HepG2 (cell line): ENCODE data around the gene SKIC2. TPM values are rescaled to one million over a fixed set of nuclear protein-coding genes. Genes with fewer than 3 reads are reported as not detected.

Experiments used
- ARID5B ChIP-seq: IDR thresholded peaks from 2 replicates; pipeline ENCODE4 v1.4.0; 2020; ENCODE audit warnings: mild to moderate bottlenecking, missing genetic modification reagents
- BATF2 ChIP-seq: sonication (generic); formaldehyde crosslinking; IDR thresholded peaks from 2 replicates; pipeline ENCODE4 v1.8.0; 2022; ENCODE audit warnings: mild to moderate bottlenecking, missing genetic modification reagents, moderate library complexity
- ELF3 ChIP-seq: IDR thresholded peaks from 2 replicates; pipeline ENCODE4 v1.6.1; 2016; ENCODE audit warnings: missing genetic modification reagents, missing compliant biosample characterization
- FOXK1 ChIP-seq: sonication (generic); formaldehyde crosslinking; IDR thresholded peaks from 2 replicates; pipeline ENCODE4 v1.4.0; 2020; ENCODE audit warnings: low read depth, missing genetic modification reagents, borderline replicate concordance
- GATA4 ChIP-seq: sonication (generic); IDR thresholded peaks from 2 replicates; pipeline ENCODE4 v1.6.1; 2016; ENCODE audit warnings: antibody characterized with exemption, low read depth, borderline replicate concordance
- HINFP ChIP-seq: sonication (generic); formaldehyde crosslinking; IDR thresholded peaks from 2 replicates; pipeline ENCODE4 v1.4.0; 2020; ENCODE audit warnings: low read depth, mild to moderate bottlenecking, missing genetic modification reagents
- HIVEP1 ChIP-seq: sonication (generic); formaldehyde crosslinking; IDR thresholded peaks from 2 replicates; pipeline ENCODE4 v1.4.0; 2020; ENCODE audit warnings: mild to moderate bottlenecking, missing genetic modification reagents
- PTBP1 ChIP-seq: fragments of 200-400 bp; formaldehyde crosslinking; IDR thresholded peaks from 2 replicates; pipeline ENCODE4 v1.6.1; 2018; ENCODE audit warnings: low read length, low read depth; ENCODE audit not compliant: poor library complexity, severe bottlenecking
- SALL2 ChIP-seq: sonication (generic); formaldehyde crosslinking; IDR thresholded peaks from 2 replicates; pipeline ENCODE4 v1.8.1; 2023; ENCODE audit warnings: mild to moderate bottlenecking, missing genetic modification reagents, inconsistent platforms
- SATB2 ChIP-seq: sonication (generic); formaldehyde crosslinking; IDR thresholded peaks from 2 replicates; pipeline ENCODE4 v1.5.0; 2020; ENCODE audit warnings: missing genetic modification reagents
- SMAD3 ChIP-seq: sonication (generic); formaldehyde crosslinking; IDR thresholded peaks from 2 replicates; pipeline ENCODE4 v1.4.0; 2020; ENCODE audit warnings: missing genetic modification reagents
- ZBTB3 ChIP-seq: sonication (generic); formaldehyde crosslinking; IDR thresholded peaks from 2 replicates; pipeline ENCODE4 v1.4.0; 2020; ENCODE audit warnings: low read depth, mild to moderate bottlenecking, moderate library complexity, missing genetic modification reagents, borderline replicate concordance
- ZBTB7A ChIP-seq: sonication (generic); formaldehyde crosslinking; IDR thresholded peaks from 2 replicates; pipeline ENCODE4 v1.8.0; 2022; ENCODE audit warnings: mild to moderate bottlenecking, missing genetic modification reagents
- ZKSCAN8 ChIP-seq: IDR thresholded peaks from 2 replicates; pipeline ENCODE4 v1.6.1; 2016; ENCODE audit warnings: borderline replicate concordance, missing genetic modification reagents, missing compliant biosample characterization
- ZMYM3 ChIP-seq: sonication (generic); formaldehyde crosslinking; IDR thresholded peaks from 2 replicates; pipeline ENCODE4 v1.5.1; 2020; ENCODE audit warnings: mild to moderate bottlenecking, missing genetic modification reagents
- ZNF138 ChIP-seq: sonication (generic); formaldehyde crosslinking; IDR thresholded peaks from 2 replicates; pipeline ENCODE4 v1.5.0; 2020; ENCODE audit warnings: mild to moderate bottlenecking, low read depth, missing genetic modification reagents
- ZNF3 ChIP-seq: IDR thresholded peaks from 2 replicates; pipeline ENCODE4 v1.7.0; 2017; ENCODE audit warnings: inconsistent platforms
- ZNF335 ChIP-seq: sonication (generic); formaldehyde crosslinking; IDR thresholded peaks from 2 replicates; pipeline ENCODE4 v1.4.0; 2020; ENCODE audit warnings: missing genetic modification reagents
- ZNF607 ChIP-seq: sonication (generic); formaldehyde crosslinking; IDR thresholded peaks from 2 replicates; pipeline ENCODE4 v1.5.1; 2020; ENCODE audit warnings: missing genetic modification reagents, mild to moderate bottlenecking, borderline replicate concordance
- ZNF775 ChIP-seq: sonication (generic); formaldehyde crosslinking; IDR thresholded peaks from 2 replicates; pipeline ENCODE4 v1.4.0; 2020; ENCODE audit warnings: missing genetic modification reagents, mild to moderate bottlenecking, moderate library complexity, borderline replicate concordance
- ZSCAN9 ChIP-seq: IDR thresholded peaks from 2 replicates; pipeline ENCODE4 v1.6.1; 2016; ENCODE audit warnings: borderline replicate concordance
- polyA plus RNA-seq, 8 experiments: library from polyadenylated mRNA; depleted of rRNA in 3 of 8; stranded (reverse) in 7 of 8; unstranded in 1 of 8; fragments of >200 nt; fragmentation: Illumina TruSeq in 4 of 8; extraction: Trizol in 4 of 8; gene quantifications; 2 replicates each; pipeline versions ENCODE4 v1.2.1 to v1.2.3, GENCODE V29; 2011 to 2016; ENCODE audit warnings: low read depth in 4 of 8, missing spikeins in 1 of 8, mixed read lengths in 1 of 8; ENCODE audit not compliant: insufficient read depth in 1 of 8
- total RNA-seq, 5 experiments: library from RNA; depleted of rRNA; stranded (reverse); fragments of >200 nt; fragmentation: Illumina TruSeq; extraction: Trizol; gene quantifications; 2 replicates each; pipeline ENCODE4 v1.2.3, GENCODE V29; 2016; ENCODE audit warnings: low read depth in 1 of 5
- TF ChIP-seq, protein P1 (sequence below): sonication (generic); formaldehyde crosslinking; conservative IDR thresholded peaks from 2 replicates; pipeline ENCODE4 v1.4.0; 2020; ENCODE audit warnings: missing genetic modification reagents

The SKIC2 gene
- total and polyA plus RNA-seq, 2 of the 13 experiments (the other 11 are each of a cell fraction or from before 2014, with no cell fraction given), result 67.1 to 68.4 TPM

- TF ChIP-seq, protein P1, sequence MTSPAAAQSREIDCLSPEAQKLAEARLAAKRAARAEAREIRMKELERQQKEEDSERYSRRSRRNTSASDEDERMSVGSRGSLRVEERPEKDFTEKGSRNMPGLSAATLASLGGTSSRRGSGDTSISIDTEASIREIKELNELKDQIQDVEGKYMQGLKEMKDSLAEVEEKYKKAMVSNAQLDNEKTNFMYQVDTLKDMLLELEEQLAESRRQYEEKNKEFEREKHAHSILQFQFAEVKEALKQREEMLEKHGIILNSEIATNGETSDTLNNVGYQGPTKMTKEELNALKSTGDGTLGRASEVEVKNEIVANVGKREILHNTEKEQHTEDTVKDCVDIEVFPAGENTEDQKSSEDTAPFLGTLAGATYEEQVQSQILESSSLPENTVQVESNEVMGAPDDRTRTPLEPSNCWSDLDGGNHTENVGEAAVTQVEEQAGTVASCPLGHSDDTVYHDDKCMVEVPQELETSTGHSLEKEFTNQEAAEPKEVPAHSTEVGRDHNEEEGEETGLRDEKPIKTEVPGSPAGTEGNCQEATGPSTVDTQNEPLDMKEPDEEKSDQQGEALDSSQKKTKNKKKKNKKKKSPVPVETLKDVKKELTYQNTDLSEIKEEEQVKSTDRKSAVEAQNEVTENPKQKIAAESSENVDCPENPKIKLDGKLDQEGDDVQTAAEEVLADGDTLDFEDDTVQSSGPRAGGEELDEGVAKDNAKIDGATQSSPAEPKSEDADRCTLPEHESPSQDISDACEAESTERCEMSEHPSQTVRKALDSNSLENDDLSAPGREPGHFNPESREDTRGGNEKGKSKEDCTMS, result no peak
- TF ChIP-seq ZNF138 (CRISPR knock-in tag), result no peak
- TF ChIP-seq SATB2, result 0 out of 2 replicates have a peak, but pooled peaks have one; percentile 35
- TF ChIP-seq FOXK1, result no peak
- TF ChIP-seq HINFP (CRISPR knock-in tag), result no peak
- no peak for TF ChIP-seq ZBTB7A (CRISPR knock-in tag)
- TF ChIP-seq ZNF775 (CRISPR knock-in tag), result no peak
- TF ChIP-seq BATF2 (CRISPR knock-in tag), result no peak
- TF ChIP-seq ZKSCAN8 (CRISPR knock-in tag), result no peak
- TF ChIP-seq SMAD3 (CRISPR knock-in tag), result no peak
- no peak for TF ChIP-seq ELF3 (CRISPR knock-in tag)
- TF ChIP-seq ZSCAN9 (CRISPR knock-in tag), result no peak
- TF ChIP-seq HIVEP1 (CRISPR knock-in tag), result no peak
- TF ChIP-seq ZNF3 (CRISPR knock-in tag), result no peak
- TF ChIP-seq ZNF335 (CRISPR knock-in tag), result no peak; the same call in 1 of the 2 replicates
- TF ChIP-seq GATA4, result no peak
- no peak for TF ChIP-seq ZMYM3 (CRISPR knock-in tag)
- peak; percentile 95 for TF ChIP-seq PTBP1
- no peak; the same call in 1 of the 2 replicates for TF ChIP-seq ZBTB3 (CRISPR knock-in tag)
- TF ChIP-seq ARID5B (CRISPR knock-in tag), result no peak
- TF ChIP-seq ZNF607 (CRISPR knock-in tag), result no peak
- TF ChIP-seq SALL2, result no peak
Observed at GRCh38 chr6:31971279-31971992, 12.5 kb downstream of the SKIC2 start (continued).
